K562 (cell line): ENCODE data around the gene SCMH1. TPM values are rescaled to one million over a fixed set of nuclear protein-coding genes. Genes with fewer than 3 reads are reported as not detected.

ENCODE experiments used
- ARID1B ChIP-seq: fragments of 450-650 bp; IDR thresholded peaks from 2 replicates; pipeline ENCODE4 v1.6.1; 2016; ENCODE audit warnings: antibody characterized with exemption, mild to moderate bottlenecking, inconsistent platforms
- BDP1 ChIP-seq: IDR thresholded peaks from 3 replicates; pipeline ENCODE4 v1.6.1; 2011; ENCODE audit not compliant: insufficient read length, insufficient read depth
- DPF2 ChIP-seq: fragments of 450-650 bp; IDR thresholded peaks from 2 replicates; pipeline ENCODE4 v1.6.1; 2016
- JUND ChIP-seq, 2 experiments: IDR thresholded peaks; 2 replicates in 1 of 2; 3 replicates in 1 of 2; pipeline ENCODE4 v1.6.1; 2011; ENCODE audit warnings: borderline replicate concordance in 2 of 2, low read depth in 2 of 2, low read length in 2 of 2, improper control_type of control experiment in 1 of 2, missing biosample characterization in 1 of 2, missing genetic modification characterization in 1 of 2, missing genetic modification reagents in 1 of 2
- PURB ChIP-seq: sonication (generic); formaldehyde crosslinking; IDR thresholded peaks from 2 replicates; pipeline ENCODE4 v1.9.0; 2021; ENCODE audit warnings: low read depth, mild to moderate bottlenecking, missing genetic modification reagents
- SAFB2 ChIP-seq: fragments of 200-400 bp; formaldehyde crosslinking; IDR thresholded peaks from 2 replicates; pipeline ENCODE4 v1.6.1; 2018; ENCODE audit warnings: borderline replicate concordance, low read length, low read depth, moderate library complexity; ENCODE audit not compliant: severe bottlenecking
- SMARCA4 ChIP-seq: fragments of 450-650 bp; IDR thresholded peaks from 2 replicates; pipeline ENCODE4 v1.6.1; 2016
- SRSF3 ChIP-seq: fragments of 200-400 bp; formaldehyde crosslinking; IDR thresholded peaks from 2 replicates; pipeline ENCODE4 v1.6.1; 2016; ENCODE audit warnings: mild to moderate bottlenecking, low read length, moderate library complexity; ENCODE audit not compliant: insufficient read depth
- WHSC1 ChIP-seq: IDR thresholded peaks from one replicate; pipeline ENCODE4 v1.6.1; 2012; ENCODE audit warnings: low read length, control low read depth, inconsistent platforms
- YY1 ChIP-seq, 3 experiments: IDR thresholded peaks; 2 replicates each; pipeline ENCODE4 v1.6.1; 2011; ENCODE audit warnings: low read length in 2 of 3, mild to moderate bottlenecking in 2 of 3, moderate library complexity in 2 of 3, borderline replicate concordance in 1 of 3, control low read depth in 1 of 3, low read depth in 1 of 3; ENCODE audit not compliant: insufficient read depth in 3 of 3, insufficient replicate concordance in 2 of 3, control insufficient read depth in 1 of 3, insufficient read length in 1 of 3; ENCODE audit errors: extremely low read depth in 1 of 3
- polyA plus RNA-seq, 8 experiments: library from polyadenylated mRNA; depleted of rRNA in 4 of 8; stranded (reverse) in 5 of 8; unstranded in 3 of 8; fragments of >200 nt; fragmentation: Nextera tagmentation in 2 of 8; fragmentation: Illumina TruSeq in 1 of 8; extraction: Ambion mirVana in 2 of 8; extraction: Trizol in 1 of 8; gene quantifications; 2 replicates each; pipeline versions ENCODE4 v1.2.1 to v1.2.3, GENCODE V29; 2011 to 2014; ENCODE audit warnings: inconsistent platforms in 1 of 8, missing spikeins in 1 of 8
- total RNA-seq, 7 experiments: library from RNA; depleted of rRNA in 6 of 7; stranded (reverse); fragments of >200 nt in 6 of 7; fragmentation: Illumina TruSeq in 2 of 7; extraction: Trizol in 2 of 7; gene quantifications; 2 replicates each; pipeline versions ENCODE4 v1.2.1 to v1.2.3, GENCODE V29; 2011 to 2021; ENCODE audit warnings: low replicate concordance in 1 of 7
- TF ChIP-seq, protein P1 (sequence below): sonication (generic); formaldehyde crosslinking; IDR thresholded peaks from 2 replicates; pipeline ENCODE4 v1.5.0; 2020; ENCODE audit warnings: missing genetic modification reagents
- TF ChIP-seq, protein P2 (sequence below): fragments of 450-650 bp; IDR thresholded peaks from 2 replicates; pipeline ENCODE4 v1.6.1; 2016
- TF ChIP-seq, protein P3 (sequence below): fragments of 150-350 bp; conservative IDR thresholded peaks from 2 replicates; pipeline ENCODE4 v1.6.1; 2014; ENCODE audit warnings: low read length
- TF ChIP-seq, protein P4 (sequence below): fragments of 450-650 bp; IDR thresholded peaks from 2 replicates; pipeline ENCODE4 v1.6.1; 2017; ENCODE audit warnings: antibody characterized with exemption

The SCMH1 gene
- total and polyA plus RNA-seq, 9 of the 15 experiments (the other 6 are each of a cell fraction or from before 2014, with no cell fraction given), result 8.5 to 37.0 (median 26.8) TPM

DNA sequence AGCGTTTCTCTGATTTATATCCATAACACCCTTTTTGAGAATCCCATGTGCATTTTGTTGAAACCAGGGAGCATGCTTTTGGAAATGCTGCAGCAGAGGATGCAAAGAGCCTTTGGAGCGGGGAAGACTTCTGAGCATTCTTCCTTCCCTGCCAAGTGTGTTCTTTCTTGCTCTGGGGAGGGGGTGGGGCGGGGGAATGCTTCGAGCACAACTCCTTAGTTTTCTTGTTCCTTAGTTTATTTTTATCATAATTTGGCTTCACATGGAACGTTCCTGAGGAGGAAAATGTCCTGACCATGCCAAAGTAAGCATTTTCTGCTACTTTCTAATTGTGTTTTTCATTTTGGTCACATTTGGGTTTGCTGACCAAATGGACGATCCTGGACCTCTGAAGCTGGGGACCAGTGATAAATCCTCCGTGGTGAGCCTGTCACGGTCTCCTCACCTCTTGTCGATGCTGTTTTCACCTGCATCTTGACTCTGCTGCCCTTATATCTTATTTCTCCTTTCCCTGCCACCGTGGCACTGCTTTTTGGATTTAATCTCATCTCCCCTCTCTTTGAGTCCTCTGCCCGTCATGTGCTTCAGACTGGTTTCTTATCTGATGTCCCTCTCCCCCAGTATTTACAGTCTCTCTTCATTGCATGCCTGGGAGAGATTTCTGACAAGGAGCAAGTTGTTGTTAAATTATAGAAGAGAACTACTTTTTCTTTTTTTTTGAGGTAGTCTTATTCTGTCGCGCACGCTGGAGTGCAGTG is 260.2 kb downstream of the SCMH1 start (continued):
- TF ChIP-seq, protein P1, sequence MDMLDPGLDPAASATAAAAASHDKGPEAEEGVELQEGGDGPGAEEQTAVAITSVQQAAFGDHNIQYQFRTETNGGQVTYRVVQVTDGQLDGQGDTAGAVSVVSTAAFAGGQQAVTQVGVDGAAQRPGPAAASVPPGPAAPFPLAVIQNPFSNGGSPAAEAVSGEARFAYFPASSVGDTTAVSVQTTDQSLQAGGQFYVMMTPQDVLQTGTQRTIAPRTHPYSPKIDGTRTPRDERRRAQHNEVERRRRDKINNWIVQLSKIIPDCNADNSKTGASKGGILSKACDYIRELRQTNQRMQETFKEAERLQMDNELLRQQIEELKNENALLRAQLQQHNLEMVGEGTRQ (CRISPR knock-in tag), result 0 out of 2 replicates have a peak, but pooled peaks have one; percentile 19
- TF ChIP-seq, protein P2, sequence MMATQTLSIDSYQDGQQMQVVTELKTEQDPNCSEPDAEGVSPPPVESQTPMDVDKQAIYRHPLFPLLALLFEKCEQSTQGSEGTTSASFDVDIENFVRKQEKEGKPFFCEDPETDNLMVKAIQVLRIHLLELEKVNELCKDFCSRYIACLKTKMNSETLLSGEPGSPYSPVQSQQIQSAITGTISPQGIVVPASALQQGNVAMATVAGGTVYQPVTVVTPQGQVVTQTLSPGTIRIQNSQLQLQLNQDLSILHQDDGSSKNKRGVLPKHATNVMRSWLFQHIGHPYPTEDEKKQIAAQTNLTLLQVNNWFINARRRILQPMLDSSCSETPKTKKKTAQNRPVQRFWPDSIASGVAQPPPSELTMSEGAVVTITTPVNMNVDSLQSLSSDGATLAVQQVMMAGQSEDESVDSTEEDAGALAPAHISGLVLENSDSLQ, result peak; percentile 75
- TF ChIP-seq JUND (IDR thresholded peaks at IDR 0.05; ENCODE audit: borderline replicate concordance, low read depth, low read length), result no peak
- TF ChIP-seq JUND (tag; IDR thresholded peaks at IDR 0.05; ENCODE audit: borderline replicate concordance, low read depth, low read length), result peak; percentile 19; the same call in 1 of the 3 replicates
- TF ChIP-seq PURB, result no peak
- TF ChIP-seq, protein P3, sequence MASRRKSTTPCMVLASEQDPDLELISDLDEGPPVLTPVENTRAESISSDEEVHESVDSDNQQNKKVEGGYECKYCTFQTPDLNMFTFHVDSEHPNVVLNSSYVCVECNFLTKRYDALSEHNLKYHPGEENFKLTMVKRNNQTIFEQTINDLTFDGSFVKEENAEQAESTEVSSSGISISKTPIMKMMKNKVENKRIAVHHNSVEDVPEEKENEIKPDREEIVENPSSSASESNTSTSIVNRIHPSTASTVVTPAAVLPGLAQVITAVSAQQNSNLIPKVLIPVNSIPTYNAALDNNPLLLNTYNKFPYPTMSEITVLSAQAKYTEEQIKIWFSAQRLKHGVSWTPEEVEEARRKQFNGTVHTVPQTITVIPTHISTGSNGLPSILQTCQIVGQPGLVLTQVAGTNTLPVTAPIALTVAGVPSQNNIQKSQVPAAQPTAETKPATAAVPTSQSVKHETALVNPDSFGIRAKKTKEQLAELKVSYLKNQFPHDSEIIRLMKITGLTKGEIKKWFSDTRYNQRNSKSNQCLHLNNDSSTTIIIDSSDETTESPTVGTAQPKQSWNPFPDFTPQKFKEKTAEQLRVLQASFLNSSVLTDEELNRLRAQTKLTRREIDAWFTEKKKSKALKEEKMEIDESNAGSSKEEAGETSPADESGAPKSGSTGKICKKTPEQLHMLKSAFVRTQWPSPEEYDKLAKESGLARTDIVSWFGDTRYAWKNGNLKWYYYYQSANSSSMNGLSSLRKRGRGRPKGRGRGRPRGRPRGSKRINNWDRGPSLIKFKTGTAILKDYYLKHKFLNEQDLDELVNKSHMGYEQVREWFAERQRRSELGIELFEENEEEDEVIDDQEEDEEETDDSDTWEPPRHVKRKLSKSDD, result no peak
- TF ChIP-seq YY1 (IDR thresholded peaks at IDR 0.05; ENCODE audit: borderline replicate concordance in 1 of 3, control insufficient read depth in 1 of 3, extremely low read depth in 1 of 3, insufficient read depth in 3 of 3, insufficient read length in 1 of 3, insufficient replicate concordance in 2 of 3, low read depth in 1 of 3, low read length in 2 of 3), result no peak
- peak; percentile 57 for TF ChIP-seq DPF2
- TF ChIP-seq SRSF3, result no peak
- no peak for TF ChIP-seq SAFB2
- 0 out of 2 replicates have a peak, but pooled peaks have one; percentile 34 for TF ChIP-seq SMARCA4
- TF ChIP-seq BDP1, result no peak
- no peak for TF ChIP-seq WHSC1
- TF ChIP-seq, protein P4, sequence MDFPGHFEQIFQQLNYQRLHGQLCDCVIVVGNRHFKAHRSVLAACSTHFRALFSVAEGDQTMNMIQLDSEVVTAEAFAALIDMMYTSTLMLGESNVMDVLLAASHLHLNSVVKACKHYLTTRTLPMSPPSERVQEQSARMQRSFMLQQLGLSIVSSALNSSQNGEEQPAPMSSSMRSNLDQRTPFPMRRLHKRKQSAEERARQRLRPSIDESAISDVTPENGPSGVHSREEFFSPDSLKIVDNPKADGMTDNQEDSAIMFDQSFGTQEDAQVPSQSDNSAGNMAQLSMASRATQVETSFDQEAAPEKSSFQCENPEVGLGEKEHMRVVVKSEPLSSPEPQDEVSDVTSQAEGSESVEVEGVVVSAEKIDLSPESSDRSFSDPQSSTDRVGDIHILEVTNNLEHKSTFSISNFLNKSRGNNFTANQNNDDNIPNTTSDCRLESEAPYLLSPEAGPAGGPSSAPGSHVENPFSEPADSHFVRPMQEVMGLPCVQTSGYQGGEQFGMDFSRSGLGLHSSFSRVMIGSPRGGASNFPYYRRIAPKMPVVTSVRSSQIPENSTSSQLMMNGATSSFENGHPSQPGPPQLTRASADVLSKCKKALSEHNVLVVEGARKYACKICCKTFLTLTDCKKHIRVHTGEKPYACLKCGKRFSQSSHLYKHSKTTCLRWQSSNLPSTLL, result no peak
- TF ChIP-seq ARID1B, result peak; percentile 34; the same call in 1 of the 2 replicates
- TF ChIP-seq, all 486 proteins: peak for 21
